GM23248 (cell line): ENCODE measurements around the gene ARFGAP3. TPM values are rescaled to one million over a fixed set of nuclear protein-coding genes. Genes with fewer than 3 reads are reported as not detected.

ENCODE experiments used
- DNase-seq: peaks from one replicate; pipeline ENCODE4 v3.0.0-alpha.2; 2015
- H2AFZ ChIP-seq: fragments of 200-600 bp; sonication (generic); 2 replicates; pipeline ENCODE4 v1.6.1; 2016; ENCODE audit warnings: antibody characterized with exemption
- H3F3A ChIP-seq: fragments of 200-600 bp; sonication (generic); 2 replicates; pipeline ENCODE4 v1.6.1; 2016; ENCODE audit warnings: mild to moderate bottlenecking, antibody characterized with exemption, mixed run types; ENCODE audit not compliant: insufficient read depth
- H3K27ac ChIP-seq: fragments of 200-600 bp; sonication (generic); 2 replicates; pipeline ENCODE4 v1.5.1; 2016; ENCODE audit warnings: mild to moderate bottlenecking
- H3K27me3 ChIP-seq: fragments of 200-600 bp; sonication (generic); replicated peaks from 2 replicates; pipeline ENCODE4 v1.6.1; 2016; ENCODE audit warnings: mild to moderate bottlenecking; ENCODE audit not compliant: insufficient read depth
- H3K36me3 ChIP-seq: fragments of 200-600 bp; sonication (generic); 2 replicates; pipeline ENCODE4 v1.6.1; 2016; ENCODE audit warnings: low read depth, mild to moderate bottlenecking
- H3K4me1 ChIP-seq: fragments of 200-600 bp; sonication (generic); 2 replicates; pipeline ENCODE4 v1.6.1; 2016; ENCODE audit warnings: mild to moderate bottlenecking; ENCODE audit not compliant: insufficient read depth
- H3K4me2 ChIP-seq: fragments of 200-600 bp; sonication (generic); one replicate; pipeline ENCODE4 v1.6.1; 2016; ENCODE audit warnings: mild to moderate bottlenecking; ENCODE audit not compliant: unreplicated experiment
- H3K4me3 ChIP-seq: fragments of 200-600 bp; sonication (generic); 2 replicates; pipeline ENCODE4 v1.5.1; 2016; ENCODE audit warnings: mild to moderate bottlenecking
- H3K79me2 ChIP-seq: fragments of 200-600 bp; sonication (generic); 2 replicates; pipeline ENCODE4 v1.6.1; 2016; ENCODE audit warnings: mild to moderate bottlenecking; ENCODE audit not compliant: insufficient read depth
- H3K9ac ChIP-seq: fragments of 200-600 bp; sonication (generic); 2 replicates; pipeline ENCODE4 v1.6.1; 2016; ENCODE audit warnings: mild to moderate bottlenecking
- H3K9me2 ChIP-seq: fragments of 200-600 bp; sonication (generic); 2 replicates; pipeline ENCODE4 v1.6.1; 2016; ENCODE audit warnings: mixed run types, mild to moderate bottlenecking, moderate library complexity; ENCODE audit not compliant: insufficient read depth
- H3K9me3 ChIP-seq: fragments of 200-600 bp; sonication (generic); one replicate; pipeline ENCODE4 v1.6.1; 2017; ENCODE audit warnings: low read depth
- H4K20me1 ChIP-seq: fragments of 200-600 bp; sonication (generic); 2 replicates; pipeline ENCODE4 v1.6.0; 2016; ENCODE audit not compliant: insufficient read depth
- EZH2 ChIP-seq: fragments of 200-600 bp; sonication (generic); IDR thresholded peaks from 2 replicates; pipeline ENCODE4 v1.6.1; 2018; ENCODE audit warnings: antibody characterized with exemption, mild to moderate bottlenecking; ENCODE audit not compliant: insufficient read depth, poor library complexity, severe bottlenecking
- EZH2phosphoT487 ChIP-seq: fragments of 200-600 bp; sonication (generic); IDR thresholded peaks from 2 replicates; pipeline ENCODE4 v1.6.1; 2018; ENCODE audit warnings: antibody characterized with exemption, moderate library complexity, mild to moderate bottlenecking, low read depth; ENCODE audit not compliant: insufficient read depth
- WGBS, 2 experiments: methylation state at CpG; one replicate each; pipeline ENCODE4 v1.1.6; 2015 to 2017; ENCODE audit warnings: low lambda C conversion rate in 2 of 2, low coverage in 1 of 2; ENCODE audit errors: missing lambda C conversion rate in 2 of 2; 5-methylcytosine and 5-hydroxymethylcytosine counted together
- in situ Hi-C: fragments of 300-500 bp; cut with MboI; formaldehyde crosslinking; loops from 2 replicates; pipeline ENCODE4 v1.15.0; 2020
- polyA plus RNA-seq: library from polyadenylated mRNA; unstranded; fragments of >200 nt; fragmentation: Nextera tagmentation; extraction: Ambion mirVana; gene quantifications from 2 replicates; pipeline ENCODE4 v1.2.1, GENCODE V29; 2016
- total RNA-seq: library from RNA; depleted of rRNA; stranded (reverse); fragments of >200 nt; shearing (Covaris generic); gene quantifications from 2 replicates; pipeline ENCODE4 v1.2.3, GENCODE V29; 2014; rRNA removed

ARFGAP3 gene
- total RNA-seq: 83.2 and 96.8 TPM in 2 replicates
- polyA plus RNA-seq: 79.7 and 81.5 TPM in 2 replicates

- Histone ChIP-seq H3K36me3 (no peaks in the 10 kb centered on the region), H2AFZ (peak within 1 kb of the TSS; percentile 76), H3K79me2 (peaks cover 45% of the 10 kb centered on the region), H3K9me2 (no peaks in the 10 kb centered on the region), H3K9me3 (no peaks in the 10 kb centered on the region), H4K20me1 (no peaks in the 10 kb centered on the region), H3K4me2 (peak within 1 kb of the TSS; percentile 98), H3F3A (peaks cover 15% of the 10 kb centered on the region), H3K27ac (peak within 1 kb of the TSS; percentile 99), H3K4me3 (peak within 1 kb of the TSS; percentile 96), H3K27me3 (no peaks in the 10 kb centered on the region), H3K4me1 (peaks cover 11% of the 10 kb centered on the region), H3K9ac (peak within 1 kb of the TSS; percentile 100)
- no peak for TF ChIP-seq EZH2
- no peak for TF ChIP-seq EZH2phosphoT487
- in situ Hi-C loops: no loop called here
- peak; percentile 98 for DNase-seq
- 3 to 9% methylated on average over 51 to 94 of the region's 111 CpGs for WGBS, 2 experiments
Observed at GRCh38 chr22:42856865-42857704, at the start of gene ARFGAP3. Gene ARFGAP3, minus strand, starts transcription at chr22:42857273. Its CDS starts 91 bp downstream, at chr22:42857182.

GRCh38 chr22:42905702-42906183 lies 48.7 kb upstream of the ARFGAP3 start:
- in situ Hi-C loops: no loop called here
- Histone ChIP-seq H3K9me3 (no peaks in the 10 kb centered on the region), H3K9ac (no peak overlapping the region), H3K9me2 (no peaks in the 10 kb centered on the region), H3K4me1 (peaks cover 13% of the 10 kb centered on the region), H3K36me3 (no peaks in the 10 kb centered on the region; the same call in 1 of the 2 replicates), H3F3A (peaks cover 11% of the 10 kb centered on the region), H3K27me3 (no peaks in the 10 kb centered on the region), H3K4me2 (no peak overlapping the region), H3K27ac (no peak overlapping the region), H3K4me3 (no peak overlapping the region), H2AFZ (no peak overlapping the region), H4K20me1 (no peaks in the 10 kb centered on the region), H3K79me2 (peaks cover 76% of the 10 kb centered on the region)
- 84 to 91% methylated on average over 5 of the region's 5 CpGs for WGBS, 2 experiments
- TF ChIP-seq EZH2phosphoT487 (no peak), EZH2 (no peak)
- no peak for DNase-seq

DNA sequence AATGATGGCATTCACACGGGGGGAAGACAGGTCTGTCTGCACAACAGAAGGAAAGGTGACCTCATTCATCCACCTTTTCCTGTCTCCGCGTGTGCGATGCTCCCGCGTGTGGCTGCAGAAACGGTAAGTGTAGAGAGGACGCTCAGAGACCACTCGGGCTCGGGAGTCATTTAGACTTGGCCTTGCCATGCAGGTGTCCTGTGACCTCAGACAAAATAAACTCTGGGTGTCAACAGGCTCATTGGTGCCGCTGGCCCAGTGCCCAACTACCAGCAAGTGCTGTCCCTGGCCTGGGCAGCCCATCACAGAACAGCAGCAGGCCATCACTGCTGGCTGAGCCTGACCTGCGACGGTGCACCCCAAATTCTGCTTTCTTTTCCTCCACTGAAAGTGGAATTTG lies 48.1 kb upstream of the ARFGAP3 start:
- no peak for DNase-seq
- TF ChIP-seq EZH2phosphoT487: no peak
- peaks cover 11% of the 10 kb centered on the region for H3F3A ChIP-seq
- H3K4me3 ChIP-seq: no peak overlapping the region
- H3K4me1 ChIP-seq: peaks cover 13% of the 10 kb centered on the region
- H3K9me2 ChIP-seq: no peaks in the 10 kb centered on the region
- no peaks in the 10 kb centered on the region for H3K27me3 ChIP-seq
- in situ Hi-C loops: no loop called here
- no peak overlapping the region for H3K4me2 ChIP-seq
- H4K20me1 ChIP-seq: no peaks in the 10 kb centered on the region
- no peaks in the 10 kb centered on the region; the same call in 1 of the 2 replicates for H3K36me3 ChIP-seq
- no peaks in the 10 kb centered on the region for H3K9me3 ChIP-seq
- no peak overlapping the region for H3K27ac ChIP-seq
- WGBS, 2 experiments: 99% methylated on average over 13 of the region's 13 CpGs
- no peak overlapping the region for H3K9ac ChIP-seq
- peaks cover 75% of the 10 kb centered on the region for H3K79me2 ChIP-seq
- H2AFZ ChIP-seq: no peak overlapping the region

DNA sequence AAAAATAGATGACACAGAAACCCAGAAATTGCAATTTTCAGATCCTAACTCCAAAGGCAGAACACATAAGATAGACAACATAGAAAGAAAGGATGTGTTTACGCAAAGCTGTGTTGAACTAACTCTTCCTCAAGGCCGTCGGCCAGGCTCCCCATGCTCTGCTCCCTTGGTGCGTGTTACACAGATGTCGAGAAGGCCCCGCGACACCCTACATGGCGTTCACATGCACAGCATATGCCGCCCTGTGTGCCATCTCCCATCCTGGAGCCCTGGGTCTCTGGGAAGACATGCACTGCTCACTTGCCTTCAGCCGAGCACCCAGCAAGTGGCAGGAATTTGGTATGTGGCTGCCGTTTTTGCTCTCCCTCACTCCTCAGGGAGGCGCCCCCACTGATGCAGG lies 47.0 kb upstream of the ARFGAP3 start:
- Histone ChIP-seq H3K27me3 (no peaks in the 10 kb centered on the region), H3K9ac (no peak overlapping the region), H3F3A (peaks cover 11% of the 10 kb centered on the region), H3K9me3 (no peaks in the 10 kb centered on the region), H3K9me2 (no peaks in the 10 kb centered on the region), H3K4me3 (no peak overlapping the region), H4K20me1 (no peaks in the 10 kb centered on the region), H3K4me1 (peaks cover 13% of the 10 kb centered on the region), H2AFZ (no peak overlapping the region), H3K27ac (no peak overlapping the region), H3K79me2 (peaks cover 76% of the 10 kb centered on the region), H3K36me3 (no peaks in the 10 kb centered on the region), H3K4me2 (no peak overlapping the region)
- in situ Hi-C loops: no loop called here
- TF ChIP-seq EZH2phosphoT487 (no peak), EZH2 (no peak)
- WGBS, 2 experiments: 88 to 94% methylated on average over 12 of the region's 12 CpGs
- no peak for DNase-seq
